Lower leg skin (tissue), 4 donors: ENCODE measurements around the gene ZSCAN2. TPM values are rescaled to one million over a fixed set of nuclear protein-coding genes. Genes with fewer than 3 reads are reported as not detected.

Experiments used
- DNase-seq, 2 donors: peaks; one replicate each; pipeline ENCODE4 v3.0.0-alpha.2; 2019; ENCODE audit warnings: low spot score in 2 of 2
- H3K4me3 ChIP-seq: fragments of 200-600 bp; sonication (generic); 2 replicates; pipeline ENCODE4 v1.5.1; 2017; ENCODE audit warnings: mild to moderate bottlenecking, low read depth; ENCODE audit not compliant: poor library complexity, severe bottlenecking
- POLR2A ChIP-seq, 2 donors: fragments of 450-650 bp; IDR thresholded peaks; one replicate each; pipeline ENCODE4 v1.6.1; 2016 to 2017; ENCODE audit warnings: antibody characterized with exemption in 2 of 2, mild to moderate bottlenecking in 1 of 2, moderate library complexity in 1 of 2
- WGBS, 2 donors: methylation state at CpG; one replicate each; pipeline ENCODE4 v1.1.5; 2018; 5-methylcytosine and 5-hydroxymethylcytosine counted together
- intact Hi-C: fragments of 100-400 bp; cut with DNase I; formaldehyde crosslinking; loops from one replicate; pipeline ENCODE4 v1.15.0; 2023; ENCODE audit warnings: low total_unique reads
- total RNA-seq, 4 donors: library from RNA; depleted of rRNA; stranded (reverse); fragments of >200 nt; gene quantifications; one replicate each; pipeline ENCODE4 v1.1.0, GENCODE V29; 2016
- TF ChIP-seq, protein P1 (sequence below), 3 donors: fragments of 450-650 bp; IDR thresholded peaks; one replicate each; pipeline ENCODE4 v1.5.1; 2016; ENCODE audit warnings: antibody characterized with exemption in 3 of 3, mild to moderate bottlenecking in 3 of 3, moderate library complexity in 2 of 3

The ZSCAN2 gene
- total RNA-seq, 4 donors from 2014 or later, result 3.0 to 11.4 (median 6.7) TPM

DNA sequence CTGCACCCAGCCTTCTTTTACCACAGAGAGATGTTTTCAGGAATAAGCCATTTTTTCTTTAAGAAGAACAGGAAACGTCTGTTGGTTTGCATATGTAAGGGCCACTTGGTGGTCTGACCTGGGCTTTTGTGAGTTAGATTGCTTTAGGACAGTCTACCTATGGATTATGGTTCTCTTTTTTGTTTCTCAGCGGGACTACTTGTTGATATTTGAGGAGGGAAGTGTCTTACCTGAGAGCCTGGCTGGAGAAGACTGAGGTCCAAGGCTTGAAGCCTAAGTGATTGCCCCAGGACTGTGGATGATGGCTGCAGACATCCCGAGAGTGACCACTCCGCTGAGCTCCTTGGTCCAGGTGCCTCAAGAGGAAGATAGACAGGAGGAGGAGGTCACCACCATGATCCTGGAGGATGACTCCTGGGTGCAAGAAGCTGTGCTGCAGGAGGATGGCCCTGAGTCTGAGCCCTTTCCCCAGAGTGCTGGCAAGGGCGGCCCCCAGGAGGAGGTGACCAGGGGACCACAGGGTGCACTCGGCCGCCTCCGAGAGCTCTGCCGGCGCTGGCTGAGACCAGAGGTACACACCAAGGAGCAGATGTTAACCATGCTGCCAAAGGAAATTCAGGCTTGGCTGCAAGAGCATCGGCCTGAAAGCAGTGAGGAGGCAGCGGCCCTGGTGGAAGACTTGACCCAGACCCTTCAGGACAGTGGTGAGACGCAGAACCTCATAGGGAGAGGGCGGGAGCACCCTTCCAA lies 3.0 kb downstream of the ZSCAN2 start:
- DNase-seq, result no peak
- intact Hi-C loops, result no loop called here
- no peak for TF ChIP-seq POLR2A (IDR thresholded peaks at IDR 0.05)
- TF ChIP-seq, protein P1, sequence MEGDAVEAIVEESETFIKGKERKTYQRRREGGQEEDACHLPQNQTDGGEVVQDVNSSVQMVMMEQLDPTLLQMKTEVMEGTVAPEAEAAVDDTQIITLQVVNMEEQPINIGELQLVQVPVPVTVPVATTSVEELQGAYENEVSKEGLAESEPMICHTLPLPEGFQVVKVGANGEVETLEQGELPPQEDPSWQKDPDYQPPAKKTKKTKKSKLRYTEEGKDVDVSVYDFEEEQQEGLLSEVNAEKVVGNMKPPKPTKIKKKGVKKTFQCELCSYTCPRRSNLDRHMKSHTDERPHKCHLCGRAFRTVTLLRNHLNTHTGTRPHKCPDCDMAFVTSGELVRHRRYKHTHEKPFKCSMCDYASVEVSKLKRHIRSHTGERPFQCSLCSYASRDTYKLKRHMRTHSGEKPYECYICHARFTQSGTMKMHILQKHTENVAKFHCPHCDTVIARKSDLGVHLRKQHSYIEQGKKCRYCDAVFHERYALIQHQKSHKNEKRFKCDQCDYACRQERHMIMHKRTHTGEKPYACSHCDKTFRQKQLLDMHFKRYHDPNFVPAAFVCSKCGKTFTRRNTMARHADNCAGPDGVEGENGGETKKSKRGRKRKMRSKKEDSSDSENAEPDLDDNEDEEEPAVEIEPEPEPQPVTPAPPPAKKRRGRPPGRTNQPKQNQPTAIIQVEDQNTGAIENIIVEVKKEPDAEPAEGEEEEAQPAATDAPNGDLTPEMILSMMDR (IDR thresholded peaks at IDR 0.05), result no peak
- 88 to 89% methylated on average over 13 to 14 of the region's 14 CpGs for WGBS, 2 donors
- no peak overlapping the region for H3K4me3 ChIP-seq

DNA sequence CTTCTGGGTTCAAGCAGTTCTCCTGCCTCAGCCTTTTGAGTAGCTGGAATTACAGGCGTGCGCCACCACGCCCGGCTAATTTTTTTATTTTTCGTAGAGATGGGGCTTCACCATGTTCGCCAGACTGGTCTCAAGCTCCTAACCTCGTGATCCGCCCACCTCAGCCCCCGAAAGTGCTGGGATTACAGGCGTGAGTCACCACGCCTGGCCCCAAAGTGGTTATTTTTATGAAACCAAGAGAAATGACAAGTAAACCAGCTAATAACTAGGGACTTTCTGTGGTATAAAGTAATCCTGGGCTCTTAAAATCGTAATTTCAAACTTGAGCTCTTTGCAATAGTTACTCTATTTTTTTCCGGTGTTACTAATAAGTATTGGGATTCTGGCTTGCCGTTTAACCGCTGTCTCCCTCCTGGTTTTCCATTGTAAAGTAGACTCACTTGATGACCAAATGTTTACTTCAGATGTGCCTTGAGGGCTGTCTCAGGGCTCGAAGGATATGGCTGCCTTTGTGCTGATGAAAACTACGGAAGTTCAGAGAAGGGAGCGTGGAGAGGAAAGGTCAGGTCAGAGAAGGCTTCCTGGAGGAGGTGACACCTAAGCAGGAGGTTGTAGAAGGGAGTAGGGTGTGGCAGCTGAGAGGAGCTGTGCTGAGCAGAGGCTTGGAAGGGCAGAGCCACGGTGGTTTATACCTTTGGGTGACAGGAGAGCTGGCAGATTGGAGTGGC lies 4.2 kb downstream of the ZSCAN2 start:
- H3K4me3 ChIP-seq, result no peak overlapping the region
- intact Hi-C loops, result no loop called here
- DNase-seq, result no peak
- WGBS, 2 donors, result 83 to 84% methylated on average over 19 of the region's 19 CpGs
- TF ChIP-seq, protein P1 (IDR thresholded peaks at IDR 0.05), result no peak
- no peak for TF ChIP-seq POLR2A (IDR thresholded peaks at IDR 0.05)

DNA sequence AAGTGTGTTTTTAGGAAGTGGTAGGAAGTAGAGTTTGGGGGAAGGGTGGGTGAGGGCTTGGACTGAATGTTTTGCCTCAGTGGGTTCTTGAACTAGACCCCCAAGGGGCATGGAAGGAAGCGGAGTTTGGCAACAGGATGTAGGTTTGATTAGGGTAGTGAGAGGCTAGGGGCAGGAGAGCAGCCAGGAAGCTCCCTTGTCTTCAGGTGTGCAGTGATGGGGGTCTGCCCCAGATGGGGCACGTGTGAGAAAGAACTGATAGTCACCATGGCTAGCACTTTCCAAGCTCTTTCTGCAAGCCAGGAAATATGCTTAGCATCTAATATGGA lies 4.7 kb downstream of the ZSCAN2 start:
- TF ChIP-seq POLR2A (IDR thresholded peaks at IDR 0.05), result no peak
- TF ChIP-seq, protein P1 (IDR thresholded peaks at IDR 0.05), result no peak
- no peak overlapping the region for H3K4me3 ChIP-seq
- 65 to 70% methylated on average over 2 of the region's 2 CpGs for WGBS, 2 donors
- intact Hi-C loops, result no loop called here
- no peak for DNase-seq

DNA sequence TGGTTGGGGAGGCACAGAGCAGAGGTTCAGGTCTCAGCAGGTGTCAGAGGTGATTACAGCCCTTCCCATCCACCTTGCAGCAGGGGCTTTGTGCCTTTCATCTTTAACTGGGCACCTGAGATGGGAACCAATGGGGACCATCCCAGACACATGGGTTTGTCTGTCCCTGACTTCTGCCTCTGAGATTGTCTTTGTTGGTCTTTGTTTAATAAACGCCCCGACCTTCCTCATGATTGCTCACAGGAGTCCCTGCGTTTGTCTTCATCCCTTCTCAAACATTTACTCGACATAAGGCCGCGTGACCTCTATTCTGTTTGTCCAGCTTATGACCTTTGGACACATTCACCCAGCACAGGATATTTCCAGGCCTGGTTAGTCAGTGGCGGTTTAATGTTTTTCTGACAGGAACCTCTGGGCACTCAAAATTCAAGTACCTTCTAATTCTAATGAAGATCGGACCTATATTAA lies 5.9 kb downstream of the ZSCAN2 start:
- no peak overlapping the region for H3K4me3 ChIP-seq
- DNase-seq, result no peak
- WGBS, 2 donors, result 90% methylated on average over 8 of the region's 8 CpGs
- TF ChIP-seq, protein P1 (IDR thresholded peaks at IDR 0.05), result no peak
- TF ChIP-seq POLR2A (IDR thresholded peaks at IDR 0.05), result no peak
- intact Hi-C loops, result no loop called here

DNA sequence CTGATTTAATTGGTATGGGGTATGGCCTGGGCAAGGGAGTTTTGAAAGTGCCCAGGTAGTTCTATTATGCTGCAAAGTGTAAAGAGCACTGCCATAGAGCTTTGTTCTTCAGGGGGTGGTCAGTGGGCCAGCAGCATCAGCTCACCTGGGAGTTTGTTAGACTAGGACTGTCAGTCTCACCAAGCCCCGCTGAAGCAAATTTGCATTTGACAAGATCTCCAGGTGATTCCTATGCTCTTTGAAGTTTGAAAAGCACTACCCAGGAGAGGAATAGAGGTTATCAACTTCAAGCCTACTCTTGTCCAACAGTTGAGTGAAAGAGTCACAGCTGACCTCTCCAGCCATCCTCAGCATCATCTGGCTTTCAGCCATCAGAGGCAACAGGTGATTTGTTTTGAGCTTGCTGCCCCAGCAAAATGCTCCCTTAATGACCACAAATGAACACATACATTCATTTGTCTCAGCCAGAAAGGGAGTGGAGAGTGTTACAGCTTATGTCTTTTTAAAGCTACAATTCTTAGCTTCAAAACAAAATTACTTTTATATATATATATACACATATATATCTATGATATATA lies 8.0 kb downstream of the ZSCAN2 start:
- H3K4me3 ChIP-seq, result no peak overlapping the region
- TF ChIP-seq, protein P1 (IDR thresholded peaks at IDR 0.05), result no peak
- no peak for TF ChIP-seq POLR2A (IDR thresholded peaks at IDR 0.05)
- intact Hi-C loops, result no loop called here
- 63 to 71% methylated on average over 1 of the region's 1 CpG for WGBS, 2 donors
- DNase-seq, result no peak
